NCI-H748 (cell line): ENCODE measurements around the gene GPC3.
A peak's percentile ranks its signal among the peaks of the same experiment; 100 is the strongest.
"Not testable (repeated sequence)": the region's sequence is repeated elsewhere in the genome, so short reads cannot be mapped to it uniquely, and the experiment has no call there.

ENCODE experiments used
- DNase-seq: peaks from one replicate; lab custom pipeline; 2025; ENCODE audit not compliant: unreplicated experiment; lab: John Stamatoyannopoulos, UW

GPC3 gene

GRCh38 chrX:133999031-133999705 is 13.8 kb upstream of the GPC3 start:
- DNase-seq: no peak

- no peak for DNase-seq
Measured at GRCh38 chrX:133995759-133996158, 10.4 kb upstream of the GPC3 start.

- DNase-seq: no peak
Measured at GRCh38 chrX:133994576-133994975, 9.2 kb upstream of the GPC3 start.

DNA sequence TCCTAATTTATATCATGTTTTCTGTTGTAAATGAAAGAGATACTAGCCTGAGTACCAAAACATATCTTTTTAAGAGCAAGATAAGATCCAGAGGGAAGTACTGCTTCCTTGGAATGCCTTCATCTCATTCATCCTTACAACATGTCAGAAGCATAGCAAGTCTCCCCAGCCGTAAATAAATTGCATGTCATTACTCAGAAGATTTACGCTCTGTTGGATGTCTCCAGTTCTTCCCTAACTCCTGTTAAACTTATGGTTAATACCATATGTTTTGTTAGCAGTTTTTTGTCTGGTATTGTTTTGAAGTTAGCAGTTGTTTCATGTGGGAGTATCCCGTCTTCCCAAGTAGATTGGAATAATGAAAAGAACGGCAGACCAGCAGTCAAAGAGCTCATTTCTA is 7.5 kb upstream of the GPC3 start:
- DNase-seq: no peak

DNA sequence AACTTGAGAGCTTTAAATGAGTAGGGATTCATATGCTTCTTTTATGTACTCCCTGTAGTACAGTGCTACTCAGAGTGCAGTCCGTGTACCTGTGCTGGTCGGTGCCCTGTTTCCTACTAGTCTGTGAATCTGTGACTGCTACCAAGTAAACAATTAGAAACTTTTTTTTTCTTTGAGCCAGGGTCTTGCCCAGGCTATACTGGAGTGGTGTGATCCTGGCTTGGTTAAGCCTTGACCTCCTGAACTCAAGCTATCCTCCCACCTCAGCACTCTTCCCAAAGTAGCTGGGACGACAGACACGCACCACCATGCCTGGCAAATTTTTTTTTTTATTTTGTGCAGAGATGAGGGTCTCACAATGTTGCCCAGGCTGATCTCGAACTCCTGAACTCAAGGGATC is 6.4 kb upstream of the GPC3 start:
- DNase-seq: no peak

DNA sequence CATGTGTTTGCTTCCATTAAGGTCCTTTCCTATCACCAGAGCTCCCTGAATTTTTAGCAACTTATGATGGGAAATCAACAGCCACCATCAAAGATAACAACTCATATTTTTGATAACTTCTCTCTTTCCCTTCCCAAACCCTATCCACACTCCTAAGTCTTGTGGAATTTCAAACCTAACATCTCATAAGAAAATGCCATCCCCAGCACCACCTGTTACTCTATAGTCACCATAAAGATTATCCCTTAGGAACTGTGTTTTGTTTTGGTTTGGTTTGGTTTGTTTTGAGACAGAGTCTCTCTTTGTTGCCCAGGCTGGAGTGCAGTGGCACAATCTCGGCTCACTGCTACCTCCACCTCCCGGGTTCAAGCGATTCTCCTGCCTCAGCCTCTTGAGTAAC is 5.7 kb upstream of the GPC3 start:
- not testable (repeated sequence) for DNase-seq

DNA sequence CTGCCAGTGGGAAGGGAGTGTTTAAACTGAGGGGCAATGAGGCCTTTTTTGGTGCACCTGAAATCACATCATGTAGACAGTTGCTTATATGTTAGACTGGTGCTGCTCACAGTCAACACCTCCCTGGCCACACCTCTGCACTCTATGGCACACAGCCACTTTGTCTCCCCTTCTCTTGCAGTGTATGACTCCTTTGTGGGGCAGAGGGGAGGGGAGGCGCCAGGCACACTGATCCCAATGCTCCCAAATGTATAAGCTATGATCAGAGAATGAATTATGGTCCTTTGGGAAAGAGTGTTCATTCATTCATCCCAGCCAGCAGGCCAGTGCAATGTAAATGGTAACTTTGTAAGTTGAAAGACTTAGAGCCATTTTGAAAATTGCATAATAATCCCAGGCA is 4.6 kb upstream of the GPC3 start:
- no peak for DNase-seq

DNA sequence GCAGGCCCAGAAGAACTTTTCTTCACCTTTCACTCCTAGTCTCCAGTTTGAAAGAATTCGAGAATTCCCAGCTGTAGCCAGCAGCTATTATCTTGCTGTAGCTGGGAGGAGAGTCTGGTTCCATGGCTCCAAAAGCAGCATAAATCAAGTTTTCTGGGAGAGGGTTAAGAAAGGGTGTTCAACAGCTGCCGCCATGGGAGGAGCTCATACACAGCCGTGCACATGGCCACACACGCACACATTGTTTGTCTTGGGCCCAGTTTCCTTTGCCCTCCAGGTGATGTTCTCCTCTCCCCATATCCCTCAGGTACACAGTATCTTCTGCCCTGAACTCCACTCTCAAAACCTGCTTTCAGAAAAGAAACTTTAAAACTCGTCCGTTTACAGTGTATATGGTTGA is 4.1 kb upstream of the GPC3 start:
- no peak for DNase-seq

DNA sequence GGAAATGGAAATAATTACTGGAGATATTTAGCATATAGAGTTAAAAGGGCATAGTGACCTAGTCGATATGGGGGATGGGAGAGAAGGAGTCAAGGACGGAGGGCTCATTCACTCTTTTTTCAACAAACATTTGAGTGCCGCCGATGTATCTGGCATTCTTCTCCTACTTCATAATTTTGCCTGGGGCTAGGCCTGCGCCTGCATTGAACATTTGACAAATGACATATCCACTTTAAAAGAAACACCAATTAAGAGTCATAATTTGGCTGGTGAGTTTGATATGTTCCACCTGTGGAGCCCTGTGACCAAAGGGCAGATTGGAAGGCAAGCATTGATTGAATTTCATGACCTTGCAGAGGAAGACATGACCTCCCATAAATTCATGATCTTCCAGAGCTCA is 2.6 kb upstream of the GPC3 start:
- no peak for DNase-seq

DNA sequence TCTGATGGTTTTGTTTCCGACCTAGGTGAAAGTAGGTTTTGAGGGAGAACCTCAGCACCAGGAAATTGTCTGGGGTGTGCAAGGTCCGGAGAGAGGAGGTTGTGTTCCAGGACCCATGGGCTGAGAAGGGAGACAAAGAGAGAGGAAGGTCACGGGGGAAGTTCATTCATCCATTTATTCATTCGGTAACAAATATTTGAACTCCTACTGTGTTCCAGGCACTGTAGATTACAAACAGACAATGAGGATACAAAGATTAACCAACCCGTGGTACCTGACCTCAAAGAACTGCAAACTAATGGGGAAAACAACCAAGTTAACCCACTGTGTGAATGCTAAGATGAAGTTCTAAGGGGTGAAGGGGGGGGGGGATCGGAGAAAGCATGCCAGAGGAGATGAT is 1.8 kb upstream of the GPC3 start:
- DNase-seq: no peak

DNA sequence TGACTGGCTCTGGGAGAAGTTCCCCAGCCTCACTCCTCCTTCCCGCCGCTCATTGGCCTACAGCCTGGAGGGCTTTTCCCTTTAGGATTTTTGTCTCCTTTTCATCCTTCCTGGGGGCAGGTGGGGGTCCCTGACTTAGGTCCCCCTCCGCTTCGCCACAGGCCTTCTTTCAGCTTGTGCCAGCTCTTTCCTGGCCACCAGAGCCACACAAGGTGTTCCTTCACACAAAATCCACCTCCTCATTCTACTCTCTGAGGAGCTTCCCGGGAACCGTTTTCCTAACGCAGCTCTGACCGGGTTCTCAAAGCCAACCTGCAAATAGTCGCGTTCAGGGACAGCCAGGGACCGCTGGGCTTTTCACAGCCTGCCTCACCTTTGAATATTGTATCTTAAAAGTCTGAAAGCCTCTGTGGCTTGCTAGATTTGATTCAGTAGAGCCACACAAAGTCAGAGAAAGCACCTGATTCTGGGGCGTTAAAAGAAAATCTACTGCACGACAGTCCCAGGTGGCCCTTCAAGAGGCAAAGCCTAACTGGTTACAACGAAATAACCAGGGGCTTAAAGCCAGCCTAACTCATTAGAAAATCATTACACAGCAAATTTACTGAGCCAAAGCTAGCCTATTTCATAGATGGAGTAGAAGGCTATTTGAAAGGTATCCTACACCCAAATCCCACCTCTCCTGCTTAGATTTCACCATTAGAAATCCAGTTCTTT is 731 bp upstream of the GPC3 start:
- DNase-seq: peak; percentile 59

DNA sequence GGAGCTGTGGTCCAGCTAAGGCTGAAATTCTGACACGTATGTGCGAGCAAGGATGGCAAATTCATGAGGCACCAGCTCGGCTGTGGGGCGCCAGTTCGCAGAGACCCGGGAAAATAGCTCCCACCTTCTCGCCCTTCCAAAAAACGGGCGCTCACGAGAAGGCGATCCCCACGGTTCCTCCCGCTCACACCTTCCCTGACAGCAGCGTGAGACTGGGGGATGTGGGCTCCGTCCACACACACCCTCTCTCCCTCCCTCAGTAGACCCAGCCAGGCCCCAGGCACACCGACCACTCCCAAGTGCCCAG is 584 bp downstream of the GPC3 start:
- no peak for DNase-seq

DNA sequence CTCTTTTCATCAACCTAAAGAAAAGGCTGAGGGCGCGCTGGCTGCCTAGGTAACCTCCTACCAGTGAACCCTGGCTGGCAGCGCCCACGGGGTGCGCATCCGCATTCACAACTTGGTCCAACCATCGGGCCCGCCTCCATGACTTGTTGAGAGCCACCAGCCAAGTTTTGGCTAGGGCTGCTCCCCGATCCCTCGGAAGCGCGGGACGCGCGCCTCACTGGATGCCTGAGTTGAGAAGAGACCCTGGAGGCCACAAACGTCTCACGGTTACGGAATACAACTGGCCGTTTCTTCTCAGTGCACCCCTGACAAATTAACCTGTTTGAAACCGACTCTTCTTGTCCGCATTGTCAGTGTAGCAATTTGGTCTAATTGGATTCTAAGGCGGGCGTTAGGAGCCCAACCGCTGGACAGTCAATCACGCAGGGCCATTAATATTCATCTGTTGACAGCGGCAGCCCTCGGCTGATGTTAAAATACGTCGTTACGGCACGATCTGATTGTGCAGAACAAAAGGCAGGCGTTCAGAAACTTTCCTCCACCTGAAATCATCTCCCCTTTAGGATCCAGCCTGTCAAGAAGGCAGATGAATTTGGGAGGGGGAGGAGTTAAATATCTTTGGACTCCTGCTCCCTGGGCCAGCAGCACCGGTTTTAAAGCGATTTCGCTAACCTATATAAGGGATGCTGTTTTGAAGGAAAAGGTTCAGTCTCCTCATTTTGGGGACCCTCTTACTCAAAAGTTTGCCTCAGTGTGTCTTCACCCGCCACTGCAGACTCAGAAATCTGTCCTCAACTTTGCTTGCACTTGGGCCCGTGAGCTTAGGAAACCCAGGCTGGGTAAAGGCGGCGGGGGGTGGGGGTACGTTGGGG is 1.2 kb downstream of the GPC3 start:
- DNase-seq: no peak

GRCh38 chrX:133983256-133983973 is 2.0 kb downstream of the GPC3 start:
- no peak for DNase-seq

GRCh38 chrX:133981924-133982323 is 3.5 kb downstream of the GPC3 start:
- no peak for DNase-seq

GRCh38 chrX:133980832-133981588 is 4.4 kb downstream of the GPC3 start:
- DNase-seq: no peak

DNA sequence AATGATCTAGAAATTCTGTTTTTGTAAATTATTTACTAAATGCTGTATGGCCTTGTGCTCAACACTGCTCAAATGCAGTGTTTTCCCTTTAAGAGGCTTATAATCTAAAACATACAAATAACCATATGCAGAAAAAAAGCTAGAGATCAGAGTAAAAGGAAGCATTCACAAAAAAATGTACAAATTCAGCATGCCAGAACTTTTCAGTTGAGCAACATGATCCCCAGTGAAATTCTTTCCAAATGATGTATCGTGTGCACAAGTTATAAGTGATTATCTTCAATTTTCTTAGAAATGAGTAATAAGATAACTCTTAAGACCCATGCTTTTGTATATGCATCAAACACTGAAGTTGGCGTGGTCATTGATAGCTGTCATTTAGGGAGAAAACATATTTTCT is 5.0 kb downstream of the GPC3 start:
- no peak for DNase-seq

- DNase-seq: no peak
Measured at GRCh38 chrX:133979641-133980230, 5.7 kb downstream of the GPC3 start.

GRCh38 chrX:133973704-133974103 is 11.7 kb downstream of the GPC3 start:
- DNase-seq: no peak

DNA sequence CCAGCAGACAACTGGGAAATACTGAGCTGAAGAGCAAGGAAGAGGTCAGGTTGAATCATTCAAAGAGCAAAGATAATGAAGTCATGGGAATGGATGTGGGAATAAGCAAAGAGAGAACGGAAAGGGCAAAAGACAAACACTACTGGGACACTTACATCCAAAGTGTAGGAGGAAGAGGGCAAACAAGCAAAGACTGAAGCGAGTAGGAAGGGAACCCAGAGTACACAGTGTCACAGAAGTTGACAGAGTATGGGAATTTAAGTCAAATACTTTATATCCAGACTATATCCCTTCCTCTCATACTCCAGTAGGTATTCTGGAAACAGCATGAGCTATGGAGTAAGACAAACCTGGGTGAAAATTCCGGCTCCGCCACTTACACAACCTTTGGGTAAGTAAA is 12.5 kb downstream of the GPC3 start:
- no peak for DNase-seq
